ENCODE results near the gene NDUFB11. TPM values are rescaled to one million over a fixed set of nuclear protein-coding genes. Genes with fewer than 3 reads are reported as not detected.

NDUFB11 gene
- total RNA-seq: 10 to 100 TPM; 50.6 to 55.1 TPM

GRCh38 chrX:47144626-47145394 lies at the start of gene NDUFB11, which contains the start of gene RBM10:
TSS of gene NDUFB11 (minus strand) at chrX:47144702. CDS start at chrX:47144679, 23 bp downstream.
TSS of gene RBM10 (plus strand) at chrX:47145221. CDS start at chrX:47147482, 2,261 bp downstream.

GRCh38 chrX:47193475-47194193 lies 49.1 kb upstream of the NDUFB11 start, which contains the start of gene UBA1:
TSS of gene UBA1 (plus strand) at chrX:47193829. CDS start at chrX:47198803, 4,974 bp downstream.

Small RNA genes within 50 kb of the gene (small RNA-seq; reads per million reads assigned to genes)
- gene RNU12-2P: 0.29 to 0.30 reads per million in 2 donors

Other genes with a start within 250 kb of the NDUFB11 start
- gene JADE3, start 232.3 kb downstream of the NDUFB11 start, total RNA-seq: 1 to 10 TPM; 3.8 to 4.7 TPM
- gene RGN, start 66.3 kb downstream of the NDUFB11 start, total RNA-seq: under 1 TPM in 1 of 2 donors, not detected in 1; under 0.01 TPM
- 10 to 100 TPM; 42.7 to 54.9 TPM for gene RBM10, start 519 bp upstream of the NDUFB11 start, total RNA-seq
- gene UBA1, start 49.1 kb upstream of the NDUFB11 start, total RNA-seq: 100 to 1,000 TPM; 141 to 162 TPM
- 100 to 1,000 TPM; 104 to 117 TPM for gene CDK16, start 74.0 kb upstream of the NDUFB11 start, total RNA-seq
- gene USP11, start 88.3 kb upstream of the NDUFB11 start, total RNA-seq: 10 to 100 TPM; 48.5 to 61.3 TPM
- under 1 TPM in 1 of 2 donors, not detected in 1; under 0.01 TPM for gene ZNF157, start 225.9 kb upstream of the NDUFB11 start, total RNA-seq